Measurements from ENCODE around the gene AZU1. TPM values are rescaled to one million over a fixed set of nuclear protein-coding genes. Genes with fewer than 3 reads are reported as not detected.

AZU1 gene
- total RNA-seq, 1 donor = not detected

DNA sequence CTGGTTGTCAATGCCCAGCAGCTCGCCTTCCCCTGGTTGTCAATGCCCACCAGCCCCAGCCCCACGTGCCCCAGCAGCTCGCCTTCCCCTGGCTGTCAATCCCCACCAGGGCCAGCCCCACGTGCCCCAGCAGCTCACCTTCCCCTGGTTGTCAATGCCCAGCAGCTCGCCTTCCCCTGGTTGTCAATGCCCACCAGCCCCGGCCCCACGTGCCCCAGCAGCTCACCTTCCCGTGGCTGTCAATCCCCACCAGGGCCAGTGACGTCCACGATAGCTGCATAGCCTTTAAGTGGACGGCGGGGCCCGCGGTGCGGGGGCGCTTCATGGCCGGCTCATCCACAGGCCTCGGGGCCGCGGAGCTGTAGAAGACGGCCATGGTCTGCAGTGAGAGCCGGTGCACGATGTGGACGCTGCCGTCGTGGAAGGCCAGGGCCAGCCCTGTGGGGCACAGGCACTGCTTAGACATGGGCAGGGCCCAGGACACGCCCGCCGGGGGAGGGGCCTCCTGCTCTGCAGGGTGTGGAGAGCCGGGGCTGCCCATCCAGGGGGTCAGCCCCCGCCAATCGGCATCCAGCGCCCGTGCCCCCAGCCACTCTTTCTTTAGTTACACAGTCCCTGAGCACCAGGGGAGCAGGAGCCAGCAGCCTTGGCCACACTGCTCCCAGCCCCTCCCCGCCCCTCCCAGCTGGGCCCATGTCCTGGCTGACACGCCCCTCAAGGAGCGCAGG, 52.2 kb downstream of the AZU1 start:
- TF ChIP-seq, protein P1, sequence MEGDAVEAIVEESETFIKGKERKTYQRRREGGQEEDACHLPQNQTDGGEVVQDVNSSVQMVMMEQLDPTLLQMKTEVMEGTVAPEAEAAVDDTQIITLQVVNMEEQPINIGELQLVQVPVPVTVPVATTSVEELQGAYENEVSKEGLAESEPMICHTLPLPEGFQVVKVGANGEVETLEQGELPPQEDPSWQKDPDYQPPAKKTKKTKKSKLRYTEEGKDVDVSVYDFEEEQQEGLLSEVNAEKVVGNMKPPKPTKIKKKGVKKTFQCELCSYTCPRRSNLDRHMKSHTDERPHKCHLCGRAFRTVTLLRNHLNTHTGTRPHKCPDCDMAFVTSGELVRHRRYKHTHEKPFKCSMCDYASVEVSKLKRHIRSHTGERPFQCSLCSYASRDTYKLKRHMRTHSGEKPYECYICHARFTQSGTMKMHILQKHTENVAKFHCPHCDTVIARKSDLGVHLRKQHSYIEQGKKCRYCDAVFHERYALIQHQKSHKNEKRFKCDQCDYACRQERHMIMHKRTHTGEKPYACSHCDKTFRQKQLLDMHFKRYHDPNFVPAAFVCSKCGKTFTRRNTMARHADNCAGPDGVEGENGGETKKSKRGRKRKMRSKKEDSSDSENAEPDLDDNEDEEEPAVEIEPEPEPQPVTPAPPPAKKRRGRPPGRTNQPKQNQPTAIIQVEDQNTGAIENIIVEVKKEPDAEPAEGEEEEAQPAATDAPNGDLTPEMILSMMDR (IDR thresholded peaks at IDR 0.05; ENCODE audit: insufficient read depth, low read length) = no peak
- no peak overlapping the region for H3K4me3 ChIP-seq (ENCODE audit: low read depth, low read length)
- no peak for DNase-seq (ENCODE audit: low read depth)

Small RNAs within 50 kb of the gene (small RNA-seq; reads per million reads assigned to genes)
- gene MIR3187 = not detected

Other genes with a start within 250 kb of the AZU1 start
- gene HCN2, start 238.0 kb upstream of the AZU1 start, total RNA-seq (ENCODE audit: low replicate concordance) = 0.08 and 0.63 TPM in 2 replicates
- 13.5 and 22.0 TPM in 2 replicates for gene POLRMT, start 194.3 kb upstream of the AZU1 start, total RNA-seq (ENCODE audit: low replicate concordance)
- 0.27 TPM in 1 of 2 replicates, not detected in the other for gene FGF22, start 188.0 kb upstream of the AZU1 start, total RNA-seq (ENCODE audit: low replicate concordance)
- 24.5 and 28.9 TPM in 2 replicates for gene RNF126, start 164.6 kb upstream of the AZU1 start, total RNA-seq (ENCODE audit: low replicate concordance)
- gene FSTL3, start 151.4 kb upstream of the AZU1 start, total RNA-seq (ENCODE audit: low replicate concordance) = 14.8 and 148 TPM in 2 replicates
- gene PRSS57, start 132.4 kb upstream of the AZU1 start, total RNA-seq (ENCODE audit: low replicate concordance) = not detected in 2 replicates
- 5.7 and 198 TPM in 2 replicates for gene PALM, start 118.9 kb upstream of the AZU1 start, total RNA-seq (ENCODE audit: low replicate concordance)
- gene MISP, start 76.7 kb upstream of the AZU1 start, total RNA-seq (ENCODE audit: low replicate concordance) = 0.09 TPM in 1 of 2 replicates, not detected in the other
- 30.9 and 121 TPM in 2 replicates for gene PTBP1, start 30.4 kb upstream of the AZU1 start, total RNA-seq (ENCODE audit: low replicate concordance)
- 0.18 and 0.33 TPM in 2 replicates for gene PLPPR3, start 5.9 kb upstream of the AZU1 start, total RNA-seq (ENCODE audit: low replicate concordance)
- not detected in 2 replicates for gene PRTN3, start 13.2 kb downstream of the AZU1 start, total RNA-seq (ENCODE audit: low replicate concordance)
- gene ELANE, start 24.5 kb downstream of the AZU1 start, total RNA-seq (ENCODE audit: low replicate concordance) = 0.09 and 2.9 TPM in 2 replicates
- 25.8 and 161 TPM in 2 replicates for gene CFD, start 31.8 kb downstream of the AZU1 start, total RNA-seq (ENCODE audit: low replicate concordance)
- 21.0 and 24.5 TPM in 2 replicates for gene MED16, start 65.3 kb downstream of the AZU1 start, total RNA-seq (ENCODE audit: low replicate concordance)
- gene RNU6-9, start 65.6 kb downstream of the AZU1 start, total RNA-seq (ENCODE audit: low replicate concordance) = not detected in 2 replicates
- gene R3HDM4, start 85.4 kb downstream of the AZU1 start, total RNA-seq (ENCODE audit: low replicate concordance) = 8.4 and 25.8 TPM in 2 replicates
- gene KISS1R, start 89.5 kb downstream of the AZU1 start, total RNA-seq (ENCODE audit: low replicate concordance) = not detected in 2 replicates
- gene ARID3A, start 98.2 kb downstream of the AZU1 start, total RNA-seq (ENCODE audit: low replicate concordance) = 3.7 and 11.2 TPM in 2 replicates
- 16.5 and 45.0 TPM in 2 replicates for gene WDR18, start 156.5 kb downstream of the AZU1 start, total RNA-seq (ENCODE audit: low replicate concordance)
- gene GRIN3B, start 172.6 kb downstream of the AZU1 start, total RNA-seq (ENCODE audit: low replicate concordance) = 0.45 and 0.74 TPM in 2 replicates
- 44.7 and 49.9 TPM in 2 replicates for gene TMEM259, start 193.3 kb downstream of the AZU1 start, total RNA-seq (ENCODE audit: low replicate concordance)
- not detected in 2 replicates for gene RNU6-2, start 193.7 kb downstream of the AZU1 start, total RNA-seq (ENCODE audit: low replicate concordance)
- gene CNN2, start 198.8 kb downstream of the AZU1 start, total RNA-seq (ENCODE audit: low replicate concordance) = 96.0 and 101 TPM in 2 replicates
- gene ABCA7, start 212.3 kb downstream of the AZU1 start, total RNA-seq (ENCODE audit: low replicate concordance) = 3.5 and 21.6 TPM in 2 replicates
- gene ARHGAP45, start 239.3 kb downstream of the AZU1 start, total RNA-seq (ENCODE audit: low replicate concordance) = 0.18 TPM in 1 of 2 replicates, not detected in the other

All from fibroblast of the aortic adventitia (primary cell).